Natural killer cell (primary cell): ENCODE measurements around the gene TBC1D10B. TPM values are rescaled to one million over a fixed set of nuclear protein-coding genes. Genes with fewer than 3 reads are reported as not detected.
"Not testable (repeated sequence)": the region's sequence is repeated elsewhere in the genome, so short reads cannot be mapped to it uniquely, and the experiment has no call there.

Source experiments
- ATAC-seq, 3 donors: fragments of 150-1000 bp in 2 of 3; fragments of 200-7000 bp in 1 of 3; cut with Tn5 transposase; 1 replicate in 1 of 3; 2 replicates in 2 of 3; pipeline ENCODE4 v1.10.0; 2021; ENCODE audit warnings: mild to moderate bottlenecking in 2 of 3, moderate library complexity in 2 of 3
- DNase-seq, 2 donors: peaks; one replicate each; pipeline versions ENCODE4 v3.0.0 to v3.0.0-alpha.2; 2013 to 2021; ENCODE audit warnings: mixed read lengths in 1 of 2
- H3K27ac ChIP-seq: one replicate; pipeline ENCODE4 v1.5.1; 2013; ENCODE audit warnings: mild to moderate bottlenecking, low read length
- H3K27me3 ChIP-seq: one replicate; pipeline ENCODE4 v1.6.1; 2013; ENCODE audit warnings: low read length; ENCODE audit not compliant: control insufficient read depth, insufficient read depth
- H3K36me3 ChIP-seq: one replicate; pipeline ENCODE4 v1.6.1; 2013; ENCODE audit warnings: low read length; ENCODE audit not compliant: control insufficient read depth, insufficient read depth
- H3K4me1 ChIP-seq: one replicate; pipeline ENCODE4 v1.6.1; 2013; ENCODE audit warnings: low read length; ENCODE audit not compliant: control insufficient read depth, insufficient read depth
- H3K4me3 ChIP-seq: one replicate; pipeline ENCODE4 v1.5.1; 2013; ENCODE audit warnings: low read length
- H3K9me3 ChIP-seq: one replicate; pipeline ENCODE4 v1.6.1; 2013; ENCODE audit warnings: low read length; ENCODE audit not compliant: control insufficient read depth, insufficient read depth
- H3K27ac Mint-ChIP-seq, 2 donors: one replicate each; pipeline ENCODE4 v1.8.0; 2022; ENCODE audit warnings: mild to moderate bottlenecking in 2 of 2, mixed read lengths in 2 of 2, moderate library complexity in 1 of 2
- H3K27me3 Mint-ChIP-seq, 2 donors: one replicate each; pipeline ENCODE4 v1.8.0; 2022; ENCODE audit warnings: low read depth in 2 of 2, mixed read lengths in 2 of 2
- H3K36me3 Mint-ChIP-seq: one replicate; pipeline ENCODE4 v1.8.0; 2022; ENCODE audit warnings: mixed read lengths
- H3K4me1 Mint-ChIP-seq, 2 donors: one replicate each; pipeline ENCODE4 v1.8.0; 2022; ENCODE audit warnings: mixed read lengths in 2 of 2
- H3K4me3 Mint-ChIP-seq: one replicate; pipeline ENCODE4 v1.8.0; 2022; ENCODE audit warnings: mild to moderate bottlenecking, moderate library complexity, mixed read lengths
- H3K9me3 Mint-ChIP-seq, 2 donors: one replicate each; pipeline ENCODE4 v1.8.0; 2022; ENCODE audit warnings: mixed read lengths in 2 of 2
- CTCF ChIP-seq: fragments of 200-600 bp; IDR thresholded peaks from one replicate; pipeline ENCODE4 v1.8.0; 2022; ENCODE audit warnings: antibody characterized with exemption
- WGBS: methylation state at CpG from one replicate; pipeline ENCODE4 v1.1.7; 2013; ENCODE audit warnings: missing lambda C conversion rate; ENCODE audit not compliant: insufficient coverage; 5-methylcytosine and 5-hydroxymethylcytosine counted together
- intact Hi-C: fragments of 100-400 bp; cut with micrococcal nuclease; formaldehyde crosslinking; loops from one replicate; pipeline ENCODE4 v1.14.2; 2022
- total RNA-seq, 4 donors: library from RNA; stranded (reverse); fragments of 120-200 nt in 1 of 4; gene quantifications; one replicate each; pipeline versions ENCODE4 v1.2.3 to v1.2.4, GENCODE V29; 2013 to 2022

The TBC1D10B gene
- total RNA-seq, 3 donors from 2014 or later (not counting 1 experiment from before 2014, with no cell fraction given) = 43.0 to 55.3 (median 50.2) TPM

- H3K27ac ChIP-seq = no peak overlapping the region
- ATAC-seq (peak; percentile 17 to 30 (median 21)), DNase-seq (peak in 1 of 2 donors; percentile 36)
- H3K9me3 ChIP-seq = no peaks in the 10 kb centered on the region
- peak overlapping the region in 1 of 2 donors; percentile 58 for H3K27ac Mint-ChIP-seq
- WGBS = 73% methylated on average over 42 of the region's 42 CpGs
- no peaks in the 10 kb centered on the region for H3K9me3 Mint-ChIP-seq
- H3K36me3 Mint-ChIP-seq = no peaks in the 10 kb centered on the region
- H3K4me3 Mint-ChIP-seq = peak overlapping the region; percentile 78
- H3K4me1 Mint-ChIP-seq = peaks cover 33 to 64% of the 10 kb centered on the region in 2 donors
- H3K27me3 ChIP-seq = no peaks in the 10 kb centered on the region
- peaks cover 0 to 4% of the 10 kb centered on the region in 2 donors for H3K27me3 Mint-ChIP-seq
- intact Hi-C loops = loop anchor here (2.0 kb wide), 1 partner anchor 47 kb away; no protein-coding TSS in a partner anchor
- no peaks in the 10 kb centered on the region for H3K36me3 ChIP-seq
- no peak overlapping the region for H3K4me3 ChIP-seq
- H3K4me1 ChIP-seq = peaks cover 67% of the 10 kb centered on the region
- TF ChIP-seq CTCF = no peak
Measured at GRCh38 chr16:30397776-30398660, 27.7 kb upstream of the TBC1D10B start.

- no peak for TF ChIP-seq CTCF
- intact Hi-C loops = loop anchor here (2.0 kb wide), 1 partner anchor 46 kb away; no protein-coding TSS in a partner anchor
- DNase-seq = no peak
- H3K27ac ChIP-seq = no peak overlapping the region
- peak overlapping the region in 1 of 2 donors; percentile 74 for H3K27ac Mint-ChIP-seq
- no peak for ATAC-seq
- peak overlapping the region; percentile 78 for H3K4me3 Mint-ChIP-seq
- no peaks in the 10 kb centered on the region for H3K27me3 ChIP-seq
- H3K4me1 Mint-ChIP-seq = peaks cover 33 to 64% of the 10 kb centered on the region in 2 donors
- no peaks in the 10 kb centered on the region for H3K36me3 Mint-ChIP-seq
- no peaks in the 10 kb centered on the region for H3K9me3 Mint-ChIP-seq
- no peaks in the 10 kb centered on the region for H3K36me3 ChIP-seq
- peaks cover 0 to 4% of the 10 kb centered on the region in 2 donors for H3K27me3 Mint-ChIP-seq
- no peaks in the 10 kb centered on the region for H3K9me3 ChIP-seq
- H3K4me3 ChIP-seq = no peak overlapping the region
- peaks cover 67% of the 10 kb centered on the region for H3K4me1 ChIP-seq
- 60% methylated on average over 4 of the region's 4 CpGs for WGBS
Measured at GRCh38 chr16:30397056-30397455, 26.8 kb upstream of the TBC1D10B start.

- H3K27ac Mint-ChIP-seq = peak overlapping the region in 1 of 2 donors; percentile 74
- H3K36me3 ChIP-seq, H3K9me3 Mint-ChIP-seq, H3K27ac ChIP-seq, ATAC-seq, H3K27me3 ChIP-seq, H3K27me3 Mint-ChIP-seq, H3K36me3 Mint-ChIP-seq, H3K4me3 ChIP-seq, DNase-seq, H3K9me3 ChIP-seq: not testable (repeated sequence)
- peak overlapping the region; percentile 78 for H3K4me3 Mint-ChIP-seq
- WGBS = 94% methylated on average over 3 of the region's 4 CpGs
- peaks cover 33 to 61% of the 10 kb centered on the region in 2 donors for H3K4me1 Mint-ChIP-seq
- intact Hi-C loops = loop anchor here (2.0 kb wide), 1 partner anchor 46 kb away; no protein-coding TSS in a partner anchor
- H3K4me1 ChIP-seq = peaks cover 67% of the 10 kb centered on the region
Measured at GRCh38 chr16:30396627-30397026, 26.3 kb upstream of the TBC1D10B start.

DNA sequence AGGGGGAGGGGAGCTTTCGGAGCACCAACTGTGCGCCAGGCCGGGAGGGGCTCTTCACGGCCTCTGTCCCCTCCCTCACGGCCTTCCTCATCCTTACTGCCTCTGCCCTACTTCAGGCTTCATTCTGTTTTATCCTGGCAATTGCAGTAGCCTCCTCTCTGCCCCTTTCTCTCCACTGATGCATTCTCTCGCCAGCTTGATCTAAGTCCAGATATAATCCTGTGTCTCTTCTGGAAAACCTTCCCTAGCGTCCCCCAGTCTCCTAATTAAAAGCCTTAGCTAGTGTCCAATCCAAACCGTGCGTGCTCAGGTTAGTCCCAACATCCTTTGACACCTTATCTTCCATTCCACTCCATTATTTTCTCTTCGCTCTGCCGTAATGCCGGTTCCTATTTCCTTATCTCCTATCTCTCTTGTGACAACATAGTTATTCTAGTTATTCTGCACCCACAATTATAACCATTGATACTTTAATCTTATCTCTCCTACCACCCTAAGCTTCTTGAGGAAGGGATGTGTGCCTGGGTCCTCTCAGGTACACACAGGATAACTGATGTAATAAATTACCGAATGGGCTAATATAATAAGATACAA is 25.8 kb upstream of the TBC1D10B start:
- TF ChIP-seq CTCF = no peak
- Mint-ChIP-seq H3K27ac (peak overlapping the region in 1 of 2 donors; percentile 22), H3K4me3 (peak overlapping the region; percentile 78), H3K4me1 (peaks cover 33 to 55% of the 10 kb centered on the region in 2 donors), H3K27me3 (no peaks in the 10 kb centered on the region), H3K9me3 (no peaks in the 10 kb centered on the region), H3K36me3 (no peaks in the 10 kb centered on the region)
- Histone ChIP-seq H3K9me3 (no peaks in the 10 kb centered on the region), H3K4me1 (peaks cover 64% of the 10 kb centered on the region), H3K36me3 (no peaks in the 10 kb centered on the region), H3K27me3 (no peaks in the 10 kb centered on the region), H3K27ac (no peak overlapping the region), H3K4me3 (peak overlapping the region; percentile 52)
- WGBS = 23% methylated on average over 12 of the region's 13 CpGs
- no peak for DNase-seq
- intact Hi-C loops = loop anchor here (2.0 kb wide), 1 partner anchor 45 kb away; no protein-coding TSS in a partner anchor
- peak in 1 of 3 donors; percentile 3 for ATAC-seq
